GM20000 (cell line): Measurements from ENCODE around the gene SPTLC3.

ENCODE experiments used
- DNase-seq: peaks from one replicate; pipeline ENCODE4 v3.0.0; 2012; ENCODE audit warnings: low spot score
- TF ChIP-seq, protein P1 (sequence below): IDR thresholded peaks from 2 replicates; pipeline ENCODE4 v1.5.1; 2012; ENCODE audit warnings: mild to moderate bottlenecking, control low read depth; ENCODE audit errors: extremely low read depth, missing control alignments

SPTLC3 gene

GRCh38 chr20:13008761-13009681, at the start of gene SPTLC3:
Gene SPTLC3, plus strand, starts transcription at chr20:13008972. Its CDS starts 296 bp downstream, at chr20:13009268.
- TF ChIP-seq, protein P1, sequence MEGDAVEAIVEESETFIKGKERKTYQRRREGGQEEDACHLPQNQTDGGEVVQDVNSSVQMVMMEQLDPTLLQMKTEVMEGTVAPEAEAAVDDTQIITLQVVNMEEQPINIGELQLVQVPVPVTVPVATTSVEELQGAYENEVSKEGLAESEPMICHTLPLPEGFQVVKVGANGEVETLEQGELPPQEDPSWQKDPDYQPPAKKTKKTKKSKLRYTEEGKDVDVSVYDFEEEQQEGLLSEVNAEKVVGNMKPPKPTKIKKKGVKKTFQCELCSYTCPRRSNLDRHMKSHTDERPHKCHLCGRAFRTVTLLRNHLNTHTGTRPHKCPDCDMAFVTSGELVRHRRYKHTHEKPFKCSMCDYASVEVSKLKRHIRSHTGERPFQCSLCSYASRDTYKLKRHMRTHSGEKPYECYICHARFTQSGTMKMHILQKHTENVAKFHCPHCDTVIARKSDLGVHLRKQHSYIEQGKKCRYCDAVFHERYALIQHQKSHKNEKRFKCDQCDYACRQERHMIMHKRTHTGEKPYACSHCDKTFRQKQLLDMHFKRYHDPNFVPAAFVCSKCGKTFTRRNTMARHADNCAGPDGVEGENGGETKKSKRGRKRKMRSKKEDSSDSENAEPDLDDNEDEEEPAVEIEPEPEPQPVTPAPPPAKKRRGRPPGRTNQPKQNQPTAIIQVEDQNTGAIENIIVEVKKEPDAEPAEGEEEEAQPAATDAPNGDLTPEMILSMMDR, result no peak
- DNase-seq, result no peak

DNA sequence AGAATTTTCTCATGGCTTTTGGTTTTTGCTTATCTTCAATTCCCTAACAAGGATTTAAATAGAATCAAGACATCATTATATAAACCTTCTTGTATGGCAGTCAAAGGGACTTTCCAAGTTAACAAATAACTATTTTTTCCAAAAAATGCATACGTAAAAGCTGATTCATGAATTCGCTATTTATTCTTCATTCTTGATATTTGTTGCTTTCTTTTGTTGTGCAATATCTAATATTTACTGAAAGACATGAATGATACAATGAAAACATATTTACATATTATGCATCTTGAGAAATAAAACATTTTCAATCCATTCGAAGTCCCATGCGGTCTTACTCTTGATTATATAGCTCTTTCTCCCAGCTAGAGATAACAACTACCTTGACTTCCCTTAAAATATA, 47.0 kb upstream of the SPTLC3 start:
- DNase-seq, result no peak
- TF ChIP-seq, protein P1, result no peak

DNA sequence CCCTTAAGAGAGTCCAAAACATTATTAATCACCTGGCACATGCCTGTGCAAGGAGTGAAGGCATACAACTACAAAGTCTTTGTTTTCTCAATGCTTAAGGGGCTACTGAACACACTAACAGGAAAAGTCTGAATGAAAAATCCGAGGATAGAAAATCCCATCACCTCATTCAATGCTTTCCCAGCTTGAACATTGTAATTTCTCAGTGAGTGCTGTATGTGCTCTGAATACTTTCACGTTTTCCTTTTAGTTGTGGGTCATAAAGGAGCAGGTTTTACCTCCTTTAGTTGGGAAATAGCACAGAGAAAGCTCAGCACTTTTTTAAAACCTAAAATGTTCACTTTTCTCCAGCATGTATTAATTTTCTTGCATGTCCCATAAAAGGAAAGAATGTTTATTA, 45.9 kb upstream of the SPTLC3 start:
- TF ChIP-seq, protein P1, result no peak
- no peak for DNase-seq

- TF ChIP-seq, protein P1, result no peak
- DNase-seq, result no peak
Observed at GRCh38 chr20:12963416-12963815, 45.4 kb upstream of the SPTLC3 start.

DNA sequence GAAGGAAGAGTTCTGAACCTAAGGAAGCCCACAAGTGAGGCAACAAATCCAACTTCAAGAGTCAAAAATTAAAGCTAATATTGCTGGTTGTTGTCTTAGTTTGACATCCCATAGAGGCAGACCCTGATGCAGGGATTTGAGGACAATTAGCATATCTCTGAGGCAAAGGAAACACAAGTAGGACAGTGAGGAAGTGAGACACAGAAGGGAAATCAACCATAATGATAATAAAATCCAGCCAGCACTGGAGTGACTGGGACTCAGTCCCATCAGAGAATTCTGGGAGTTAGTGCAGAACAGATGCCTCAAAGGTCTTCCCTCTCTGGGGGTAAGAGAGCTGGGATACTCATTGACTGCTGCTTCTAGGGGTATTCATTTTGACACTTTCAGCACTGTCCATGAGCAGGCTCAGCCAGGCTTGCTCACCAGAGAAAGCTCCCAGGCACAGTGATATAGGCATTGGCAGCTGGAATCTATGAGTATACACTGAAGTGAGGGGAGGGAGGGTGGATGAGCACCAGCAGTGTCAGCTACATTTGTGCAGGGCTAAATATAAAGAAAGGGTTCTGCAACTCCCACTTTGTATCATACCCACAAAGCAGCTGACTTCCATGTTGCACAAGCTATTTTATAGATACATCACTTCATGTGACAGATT, 43.4 kb upstream of the SPTLC3 start:
- TF ChIP-seq, protein P1, result no peak
- DNase-seq, result no peak

GRCh38 chr20:12965870-12966251, 42.9 kb upstream of the SPTLC3 start:
- no peak for DNase-seq
- TF ChIP-seq, protein P1, result no peak

GRCh38 chr20:12966468-12967085, 42.2 kb upstream of the SPTLC3 start:
- TF ChIP-seq, protein P1, result no peak
- no peak for DNase-seq
